ENCODE data around the gene LAMA2.

DNA sequence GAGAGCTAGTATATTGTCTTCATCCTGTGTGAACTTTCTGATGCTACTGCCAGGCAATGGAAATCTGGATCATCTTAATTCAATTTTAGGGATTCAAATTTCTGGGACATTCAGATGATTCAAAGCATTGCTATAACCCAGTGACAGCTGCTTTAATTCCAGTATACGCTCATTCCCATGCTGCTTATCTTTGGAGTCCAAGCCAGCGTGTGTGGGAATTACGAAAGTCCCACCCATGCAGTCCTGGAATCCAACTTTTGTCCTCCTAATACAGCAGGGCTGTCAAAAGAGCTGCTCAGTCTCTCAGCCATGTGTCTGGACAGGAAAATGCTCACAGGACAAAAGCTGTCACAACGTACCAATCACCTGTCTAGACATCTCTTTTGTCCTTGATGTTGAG, 219.8 kb downstream of the LAMA2 start:
- TF ChIP-seq, protein P1, sequence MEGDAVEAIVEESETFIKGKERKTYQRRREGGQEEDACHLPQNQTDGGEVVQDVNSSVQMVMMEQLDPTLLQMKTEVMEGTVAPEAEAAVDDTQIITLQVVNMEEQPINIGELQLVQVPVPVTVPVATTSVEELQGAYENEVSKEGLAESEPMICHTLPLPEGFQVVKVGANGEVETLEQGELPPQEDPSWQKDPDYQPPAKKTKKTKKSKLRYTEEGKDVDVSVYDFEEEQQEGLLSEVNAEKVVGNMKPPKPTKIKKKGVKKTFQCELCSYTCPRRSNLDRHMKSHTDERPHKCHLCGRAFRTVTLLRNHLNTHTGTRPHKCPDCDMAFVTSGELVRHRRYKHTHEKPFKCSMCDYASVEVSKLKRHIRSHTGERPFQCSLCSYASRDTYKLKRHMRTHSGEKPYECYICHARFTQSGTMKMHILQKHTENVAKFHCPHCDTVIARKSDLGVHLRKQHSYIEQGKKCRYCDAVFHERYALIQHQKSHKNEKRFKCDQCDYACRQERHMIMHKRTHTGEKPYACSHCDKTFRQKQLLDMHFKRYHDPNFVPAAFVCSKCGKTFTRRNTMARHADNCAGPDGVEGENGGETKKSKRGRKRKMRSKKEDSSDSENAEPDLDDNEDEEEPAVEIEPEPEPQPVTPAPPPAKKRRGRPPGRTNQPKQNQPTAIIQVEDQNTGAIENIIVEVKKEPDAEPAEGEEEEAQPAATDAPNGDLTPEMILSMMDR (IDR thresholded peaks at IDR 0.05), result no peak
- no peak for TF ChIP-seq POLR2A (IDR thresholded peaks at IDR 0.05)
- TF ChIP-seq EP300 (IDR thresholded peaks at IDR 0.05), result no peak
